ENCODE measurements around the gene MEF2C.
"Not testable (repeated sequence)": the region's sequence is repeated elsewhere in the genome, so short reads cannot be mapped to it uniquely, and the experiment has no call there.

The MEF2C gene

DNA sequence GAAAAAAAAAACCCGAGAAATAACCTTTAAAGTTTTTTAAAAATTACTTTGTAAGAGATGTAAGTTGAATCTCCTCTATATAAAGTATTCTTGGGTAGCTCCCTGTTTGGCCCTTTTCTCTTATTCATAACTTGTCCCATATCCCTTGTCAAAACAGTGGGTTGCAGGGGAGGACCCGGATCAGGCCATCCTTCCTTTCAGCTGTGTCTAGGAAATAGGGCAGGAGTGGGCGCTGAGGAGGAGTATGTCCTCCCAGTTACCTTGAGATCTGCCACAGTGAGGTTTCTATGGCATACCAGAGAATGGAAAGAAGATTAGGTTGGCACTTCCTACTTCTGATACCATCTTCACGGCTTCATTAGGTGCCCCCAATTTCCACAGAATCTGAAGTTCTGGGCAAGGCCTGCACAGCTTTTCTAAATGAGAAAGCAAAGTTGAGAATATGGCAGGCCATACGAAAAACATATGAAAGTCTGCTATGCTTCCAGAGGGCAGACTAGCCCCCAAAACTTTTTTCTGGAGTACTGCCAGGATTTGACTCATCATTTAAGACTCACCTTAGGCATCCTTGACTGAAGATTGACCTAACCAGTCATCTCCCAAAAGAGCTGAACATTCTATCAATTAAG, 20.3 kb downstream of the MEF2C start:
- DNase-seq (ENCODE audit: low read depth in 2 of 2), result no peak

DNA sequence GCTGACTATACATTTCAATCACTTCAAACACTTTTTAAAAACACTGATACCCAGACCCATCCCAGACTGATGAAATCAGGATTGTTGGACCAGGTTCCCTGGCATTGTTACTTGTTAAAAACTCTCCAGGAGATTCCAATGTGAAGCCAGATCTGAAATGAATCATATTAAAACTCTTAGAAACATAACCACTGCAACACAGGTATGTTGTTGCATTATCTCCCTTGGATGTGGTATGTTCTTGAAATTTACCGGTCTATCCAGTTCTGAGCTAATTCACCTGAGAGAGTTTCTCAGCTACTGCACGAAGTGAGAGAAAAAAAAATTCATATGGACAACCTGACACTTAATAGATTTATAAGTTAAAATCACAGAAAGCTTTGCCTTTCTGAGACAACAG, 21.8 kb downstream of the MEF2C start:
- DNase-seq (ENCODE audit: low read depth in 2 of 2), result no peak

DNA sequence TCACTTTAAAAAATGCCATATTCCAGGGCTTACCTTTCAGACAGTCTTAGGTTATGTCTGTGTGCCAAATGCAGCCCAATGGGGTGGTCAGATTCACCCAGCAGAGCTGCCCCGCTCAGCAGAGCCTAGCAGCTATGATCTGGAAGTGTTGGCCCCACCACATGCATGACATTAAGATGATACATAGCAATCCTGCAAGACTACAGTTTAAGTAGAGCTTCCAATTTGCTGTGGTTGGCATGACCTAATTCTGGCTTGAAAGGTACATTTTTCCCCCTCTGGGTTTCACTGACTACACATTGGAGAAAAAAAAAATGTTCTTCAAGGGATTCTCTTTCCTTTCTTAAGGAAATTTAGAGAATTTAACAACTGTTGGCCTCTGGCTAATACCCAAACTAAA, 22.5 kb downstream of the MEF2C start:
- DNase-seq (ENCODE audit: low read depth in 2 of 2), result no peak

- DNase-seq (ENCODE audit: low read depth in 2 of 2), result no peak
Observed at GRCh38 chr5:88858392-88858791, 24.6 kb downstream of the MEF2C start.

- DNase-seq (ENCODE audit: low read depth in 2 of 2), result not testable (repeated sequence)
Observed at GRCh38 chr5:88856381-88856780, 26.6 kb downstream of the MEF2C start.

- DNase-seq (ENCODE audit: low read depth in 2 of 2), result no peak
Observed at GRCh38 chr5:88854769-88855168, 28.2 kb downstream of the MEF2C start.

GRCh38 chr5:88847420-88847819, 35.6 kb downstream of the MEF2C start:
- DNase-seq (ENCODE audit: low read depth in 2 of 2), result no peak

DNA sequence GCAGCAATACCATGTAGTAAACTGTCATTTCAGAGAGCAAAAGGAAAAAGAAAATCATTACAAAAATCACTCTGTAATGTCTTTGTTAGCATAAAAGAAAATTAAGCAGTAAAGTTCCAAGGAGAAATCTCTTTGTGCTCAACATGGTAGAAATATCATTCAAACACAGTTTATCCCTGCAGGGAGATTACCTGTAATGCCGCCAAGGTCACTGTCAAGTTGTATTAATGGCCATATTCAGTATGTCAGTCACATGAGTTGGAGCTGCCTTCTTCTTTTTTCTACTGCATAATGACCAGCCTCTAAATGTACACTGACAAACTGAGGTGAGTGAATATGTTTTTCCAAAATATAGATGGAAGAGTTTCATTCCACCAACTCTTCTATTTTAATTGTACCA, 36.5 kb downstream of the MEF2C start:
- no peak for DNase-seq (ENCODE audit: low read depth in 2 of 2)

- no peak for DNase-seq (ENCODE audit: low read depth in 2 of 2)
Observed at GRCh38 chr5:88845081-88845697, 37.8 kb downstream of the MEF2C start.

GRCh38 chr5:88842784-88843183, 40.2 kb downstream of the MEF2C start:
- no peak for DNase-seq (ENCODE audit: low read depth in 2 of 2)

DNA sequence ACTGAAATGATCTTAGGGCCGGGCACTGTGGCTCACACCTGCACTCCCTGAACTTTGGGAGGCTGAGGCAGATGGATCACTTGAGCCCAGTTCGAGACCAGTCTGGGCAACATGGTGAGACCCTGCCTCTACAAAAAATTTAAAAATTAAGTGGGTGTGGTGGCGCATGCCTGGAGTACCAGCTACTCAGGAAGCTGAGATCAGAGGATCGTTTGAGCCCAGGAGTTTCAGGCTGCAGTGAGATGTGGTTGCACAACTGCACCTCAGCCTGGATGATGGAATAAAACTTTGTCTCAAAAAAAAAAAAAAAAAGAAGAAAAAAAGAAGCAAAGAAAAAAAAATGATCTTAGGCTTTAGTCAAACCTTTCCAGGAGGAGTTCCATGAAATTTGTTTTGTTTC, 41.8 kb downstream of the MEF2C start:
- no peak for DNase-seq (ENCODE audit: low read depth in 2 of 2)

DNA sequence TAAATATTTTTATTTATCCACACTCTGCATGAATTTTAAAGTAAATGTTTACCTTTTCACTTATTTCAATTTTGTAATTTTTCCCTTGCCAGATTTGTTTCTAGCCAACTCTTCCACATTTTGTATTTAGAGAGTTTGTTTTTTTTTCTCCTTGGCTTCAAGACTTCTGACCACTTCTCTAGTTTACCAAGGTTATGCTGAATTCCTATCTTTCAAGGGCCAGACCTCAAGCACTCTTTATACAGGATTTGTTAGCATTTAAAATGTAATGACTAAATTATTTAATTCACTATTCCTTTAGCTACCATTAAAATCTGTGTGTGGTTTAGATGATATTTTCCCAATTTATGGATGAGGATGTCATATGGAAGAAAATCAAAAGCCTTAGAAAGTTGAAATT, 42.5 kb downstream of the MEF2C start:
- no peak for DNase-seq (ENCODE audit: low read depth in 2 of 2)

DNA sequence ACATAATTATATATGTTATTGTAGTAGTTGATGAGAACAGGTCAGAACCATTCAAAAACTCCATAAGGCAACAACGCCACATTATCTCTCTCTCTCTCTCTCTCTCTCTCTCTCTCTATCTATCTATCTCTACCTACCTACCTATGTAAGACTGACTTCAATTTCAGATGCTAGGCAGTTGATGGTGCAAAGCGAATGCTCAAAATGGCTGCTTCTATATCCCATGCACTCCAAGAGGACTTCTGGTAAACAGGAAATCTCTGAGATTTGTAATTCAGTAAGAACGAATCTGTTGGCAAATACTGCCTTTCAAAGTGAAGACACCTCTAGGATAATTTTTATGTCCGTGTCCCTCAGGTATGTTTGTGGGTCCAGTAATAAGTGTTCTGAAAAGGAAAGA, 43.7 kb downstream of the MEF2C start:
- no peak for DNase-seq (ENCODE audit: low read depth in 2 of 2)

- DNase-seq (ENCODE audit: low read depth in 2 of 2), result no peak
Observed at GRCh38 chr5:88838500-88838899, 44.5 kb downstream of the MEF2C start.

- no peak for DNase-seq (ENCODE audit: low read depth in 2 of 2)
Observed at GRCh38 chr5:88837817-88838216, 45.2 kb downstream of the MEF2C start.

GRCh38 chr5:88837222-88837621, 45.8 kb downstream of the MEF2C start:
- no peak for DNase-seq (ENCODE audit: low read depth in 2 of 2)

DNA sequence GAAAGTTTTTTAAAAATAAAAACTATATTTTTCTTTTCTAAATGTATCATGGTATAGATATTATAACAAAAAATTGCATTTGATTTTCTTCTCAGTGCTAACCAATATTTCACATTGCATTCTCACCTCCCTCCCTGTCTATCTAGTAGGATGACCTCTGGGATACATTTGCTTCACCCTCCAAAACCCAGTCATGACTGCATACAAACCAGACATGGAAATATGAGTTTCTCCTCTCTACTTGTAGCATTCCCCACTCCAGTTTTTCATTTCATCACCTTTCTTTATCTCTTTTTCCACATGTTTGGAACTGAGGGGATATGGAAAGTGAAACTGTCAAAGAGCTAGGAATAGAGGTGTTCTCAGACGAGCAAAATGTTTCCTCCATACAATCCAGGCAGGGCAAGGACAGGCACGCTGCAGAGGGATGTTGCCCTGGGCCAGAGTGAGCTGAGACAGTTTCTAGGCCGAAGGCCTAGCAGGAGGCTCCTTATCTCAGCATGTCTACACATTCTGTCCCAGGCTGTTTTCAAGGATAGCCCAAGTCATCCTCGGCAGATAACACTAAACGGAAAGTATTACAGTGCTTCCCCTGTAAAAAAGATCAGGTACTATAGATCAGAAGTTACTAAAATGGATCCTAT, 46.7 kb downstream of the MEF2C start:
- DNase-seq (ENCODE audit: low read depth in 2 of 2), result no peak

GRCh38 chr5:88834499-88834898, 48.5 kb downstream of the MEF2C start:
- DNase-seq (ENCODE audit: low read depth in 2 of 2), result no peak

GRCh38 chr5:88834131-88834462, 48.9 kb downstream of the MEF2C start:
- no peak for DNase-seq (ENCODE audit: low read depth in 2 of 2)

DNA sequence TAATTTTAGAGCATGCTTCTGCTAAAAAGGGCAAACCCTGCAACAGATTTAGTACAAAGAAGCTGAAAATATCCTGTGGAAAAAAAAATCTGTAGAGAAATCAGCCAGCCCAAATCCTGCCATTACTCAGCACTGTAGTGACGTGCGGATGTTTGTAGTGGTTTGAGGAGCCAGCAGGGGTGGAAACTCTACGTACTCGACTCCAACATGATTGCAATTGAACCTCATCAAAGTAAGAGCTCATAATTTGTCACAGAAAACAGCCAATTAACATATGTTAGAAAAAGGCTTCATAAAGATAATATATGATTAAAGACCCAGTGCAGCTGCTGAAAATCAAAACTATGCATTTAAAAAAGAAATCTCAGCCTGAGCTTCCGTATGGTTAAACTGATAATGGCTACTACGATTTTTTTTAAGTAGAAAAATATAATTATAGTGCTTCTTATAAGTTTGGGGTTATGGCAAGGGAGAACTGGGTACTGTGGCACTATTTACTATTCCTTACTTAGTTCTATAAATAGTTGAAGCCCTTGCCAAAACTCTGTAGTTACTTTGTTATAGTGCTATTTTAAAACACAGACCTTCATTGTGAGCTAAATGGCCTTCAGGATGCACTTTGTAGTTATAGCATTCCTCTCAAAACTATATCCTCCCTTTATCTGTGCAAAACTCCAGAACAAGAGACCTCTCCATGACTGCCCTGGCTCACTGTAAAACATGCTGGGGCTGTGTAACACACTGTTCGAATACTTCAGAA, 49.4 kb downstream of the MEF2C start:
- DNase-seq (ENCODE audit: low read depth in 2 of 2), result peak; percentile 26 to 28

- no peak for DNase-seq (ENCODE audit: low read depth in 2 of 2)
Observed at GRCh38 chr5:88831816-88832215, 51.2 kb downstream of the MEF2C start.

- DNase-seq (ENCODE audit: low read depth in 2 of 2), result no peak
Observed at GRCh38 chr5:88830567-88830966, 52.4 kb downstream of the MEF2C start.

- DNase-seq (ENCODE audit: low read depth in 2 of 2), result no peak
Observed at GRCh38 chr5:88829775-88830174, 53.2 kb downstream of the MEF2C start.

Data from activated CD8-positive, alpha-beta memory T cell treated with anti-CD3 and anti-CD28 coated beads for 4 hours (primary cell).